Esophagus (tissue), 2 donors: ENCODE measurements around the gene CWC22. TPM values are rescaled to one million over a fixed set of nuclear protein-coding genes. Genes with fewer than 3 reads are reported as not detected.

Experiments used
- H3K27ac ChIP-seq, 2 donors: one replicate each; pipeline ENCODE4 v1.5.1; 2013; ENCODE audit warnings: low read depth in 2 of 2, mild to moderate bottlenecking in 2 of 2, inconsistent platforms in 1 of 2, low read length in 1 of 2, moderate library complexity in 1 of 2
- H3K27me3 ChIP-seq, 2 donors: one replicate each; pipeline ENCODE4 v1.6.1; 2013; ENCODE audit warnings: low read length in 2 of 2, control low read depth in 1 of 2, mild to moderate bottlenecking in 1 of 2; ENCODE audit not compliant: insufficient read depth in 2 of 2, control insufficient read depth in 1 of 2
- H3K36me3 ChIP-seq, 2 donors: one replicate each; pipeline ENCODE4 v1.6.1; 2013; ENCODE audit warnings: low read length in 1 of 2; ENCODE audit not compliant: control insufficient read depth in 2 of 2, insufficient read depth in 2 of 2
- H3K4me1 ChIP-seq, 2 donors: one replicate each; pipeline ENCODE4 v1.6.1; 2013; ENCODE audit warnings: low read length in 1 of 2; ENCODE audit not compliant: control insufficient read depth in 2 of 2, insufficient read depth in 2 of 2
- H3K4me3 ChIP-seq, 2 donors: one replicate each; pipeline ENCODE4 v1.5.1; 2013; ENCODE audit warnings: low read length in 2 of 2, mild to moderate bottlenecking in 2 of 2, low read depth in 1 of 2, moderate library complexity in 1 of 2
- H3K9me3 ChIP-seq, 2 donors: one replicate each; pipeline ENCODE4 v1.6.1; 2013; ENCODE audit warnings: mild to moderate bottlenecking in 2 of 2, low read depth in 1 of 2, low read length in 1 of 2, moderate library complexity in 1 of 2; ENCODE audit not compliant: control insufficient read depth in 2 of 2, insufficient read depth in 1 of 2
- WGBS, 2 donors: extraction: QIAGEN DNeasy Blood & Tissue Kit; methylation state at CpG; one replicate each; pipeline ENCODE4 v1.1.7; 2013; 5-methylcytosine and 5-hydroxymethylcytosine counted together
- polyA plus RNA-seq, 2 donors: library from polyadenylated mRNA; stranded (reverse); fragments of 200-250 nt; gene quantifications; one replicate each; pipeline ENCODE4 v1.2.3, GENCODE V29; 2013
- donor health status: healthy with polysubstance abuse.
- donor health status: Bipolar disorder and iron deficiency.

CWC22 gene
- polyA plus RNA-seq, 2 donors = 7.5 to 10.4 TPM

- H3K9me3 ChIP-seq = no peaks in the 10 kb centered on the region
- no peak overlapping the region for H3K4me3 ChIP-seq
- H3K36me3 ChIP-seq = peaks cover 3 to 12% of the 10 kb centered on the region in 2 donors
- no peaks in the 10 kb centered on the region for H3K27me3 ChIP-seq
- WGBS, 2 donors = 76 to 77% methylated on average over 5 of the region's 5 CpGs
- no peaks in the 10 kb centered on the region for H3K4me1 ChIP-seq
- H3K27ac ChIP-seq = no peak overlapping the region
Measured at GRCh38 chr2:179990676-179991317, 16.3 kb downstream of the CWC22 start.

GRCh38 chr2:179987916-179988315 lies 19.2 kb downstream of the CWC22 start:
- Histone ChIP-seq H3K27ac (no peak overlapping the region), H3K4me3 (no peak overlapping the region), H3K9me3 (no peaks in the 10 kb centered on the region), H3K36me3 (peaks cover 3 to 12% of the 10 kb centered on the region in 2 donors), H3K27me3 (no peaks in the 10 kb centered on the region), H3K4me1 (no peaks in the 10 kb centered on the region)
- 79 to 100% methylated on average over 1 of the region's 1 CpG for WGBS, 2 donors

GRCh38 chr2:179985163-179985820 lies 21.8 kb downstream of the CWC22 start:
- no peaks in the 10 kb centered on the region for H3K27me3 ChIP-seq
- no peak overlapping the region for H3K4me3 ChIP-seq
- H3K9me3 ChIP-seq = no peaks in the 10 kb centered on the region
- H3K36me3 ChIP-seq = peaks cover 2 to 3% of the 10 kb centered on the region in 2 donors
- no peaks in the 10 kb centered on the region for H3K4me1 ChIP-seq
- 85 to 91% methylated on average over 5 of the region's 5 CpGs for WGBS, 2 donors
- H3K27ac ChIP-seq = no peak overlapping the region

GRCh38 chr2:179983250-179983932 lies 23.7 kb downstream of the CWC22 start:
- Histone ChIP-seq H3K4me1 (no peaks in the 10 kb centered on the region), H3K4me3 (no peak overlapping the region), H3K27me3 (no peaks in the 10 kb centered on the region), H3K27ac (no peak overlapping the region), H3K9me3 (no peaks in the 10 kb centered on the region), H3K36me3 (peaks cover 2 to 3% of the 10 kb centered on the region in 2 donors)
- 57 to 100% methylated on average over 1 of the region's 1 CpG for WGBS, 2 donors

- Histone ChIP-seq H3K36me3 (no peaks in the 10 kb centered on the region), H3K27ac (no peak overlapping the region), H3K4me1 (no peaks in the 10 kb centered on the region), H3K9me3 (no peaks in the 10 kb centered on the region), H3K27me3 (no peaks in the 10 kb centered on the region), H3K4me3 (no peak overlapping the region)
- WGBS, 2 donors = 92 to 97% methylated on average over 1 of the region's 1 CpG
Measured at GRCh38 chr2:179981085-179981484, 26.0 kb downstream of the CWC22 start.

GRCh38 chr2:179974761-179975160 lies 32.3 kb downstream of the CWC22 start:
- Histone ChIP-seq H3K4me1 (no peaks in the 10 kb centered on the region), H3K27me3 (no peaks in the 10 kb centered on the region), H3K4me3 (no peak overlapping the region), H3K36me3 (no peaks in the 10 kb centered on the region), H3K9me3 (no peaks in the 10 kb centered on the region), H3K27ac (no peak overlapping the region)
- 78 to 79% methylated on average over 5 of the region's 5 CpGs for WGBS, 2 donors

- Histone ChIP-seq H3K36me3 (peaks cover 0 to 3% of the 10 kb centered on the region in 2 donors), H3K9me3 (no peaks in the 10 kb centered on the region), H3K27me3 (no peaks in the 10 kb centered on the region), H3K4me1 (no peaks in the 10 kb centered on the region), H3K27ac (no peak overlapping the region), H3K4me3 (no peak overlapping the region)
- 86 to 90% methylated on average over 3 of the region's 3 CpGs for WGBS, 2 donors
Measured at GRCh38 chr2:179966778-179967394, 40.2 kb downstream of the CWC22 start.

- H3K9me3 ChIP-seq = no peaks in the 10 kb centered on the region
- H3K27me3 ChIP-seq = no peaks in the 10 kb centered on the region
- H3K4me3 ChIP-seq = no peak overlapping the region
- H3K36me3 ChIP-seq = peaks cover 0 to 3% of the 10 kb centered on the region in 2 donors
- no peak overlapping the region for H3K27ac ChIP-seq
- no peaks in the 10 kb centered on the region for H3K4me1 ChIP-seq
- WGBS, 2 donors = 92 to 95% methylated on average over 7 of the region's 7 CpGs
Measured at GRCh38 chr2:179965291-179966258, 41.5 kb downstream of the CWC22 start.

GRCh38 chr2:179963626-179964025 lies 43.5 kb downstream of the CWC22 start:
- H3K9me3 ChIP-seq = no peaks in the 10 kb centered on the region
- peaks cover 0 to 3% of the 10 kb centered on the region in 2 donors for H3K36me3 ChIP-seq
- H3K4me1 ChIP-seq = no peaks in the 10 kb centered on the region
- H3K4me3 ChIP-seq = no peak overlapping the region
- H3K27me3 ChIP-seq = no peaks in the 10 kb centered on the region
- no peak overlapping the region for H3K27ac ChIP-seq
- WGBS, 2 donors = 86 to 88% methylated on average over 4 of the region's 4 CpGs
